NCI-H2196 treated with DMSO at 0.1 percent for 48 hours (cell line): Measurements from ENCODE around the gene GPAM.

Experiments
- DNase-seq: peaks from one replicate; lab custom pipeline; 2025; ENCODE audit not compliant: unreplicated experiment; lab: John Stamatoyannopoulos, UW

GPAM gene

DNA sequence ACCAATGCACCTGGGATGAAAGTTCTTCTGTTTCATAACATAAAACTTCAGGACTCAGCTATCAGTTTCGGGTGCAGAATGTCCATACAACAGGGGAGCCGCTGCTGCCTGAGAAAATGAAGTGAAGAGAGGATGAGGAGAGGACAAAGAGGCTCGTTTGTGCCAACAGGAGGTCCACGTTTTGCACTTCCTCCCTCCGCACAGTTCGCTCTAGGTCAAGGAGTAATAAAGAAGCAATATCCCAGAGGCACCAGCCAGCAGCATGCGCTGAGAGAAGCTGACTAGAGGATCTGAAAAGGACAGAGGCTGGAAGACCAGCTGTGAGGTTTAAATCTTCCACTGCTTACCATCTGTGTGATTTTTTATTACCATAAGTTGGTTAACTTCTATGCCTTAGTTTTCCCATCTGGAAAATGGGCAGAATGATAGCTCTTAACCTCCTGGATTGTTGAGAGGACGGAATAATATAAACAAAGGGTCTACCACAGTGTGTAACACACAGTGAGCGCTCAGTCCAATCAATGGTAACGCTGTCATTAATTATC is 709 bp downstream of the GPAM start:
- DNase-seq = no peak

DNA sequence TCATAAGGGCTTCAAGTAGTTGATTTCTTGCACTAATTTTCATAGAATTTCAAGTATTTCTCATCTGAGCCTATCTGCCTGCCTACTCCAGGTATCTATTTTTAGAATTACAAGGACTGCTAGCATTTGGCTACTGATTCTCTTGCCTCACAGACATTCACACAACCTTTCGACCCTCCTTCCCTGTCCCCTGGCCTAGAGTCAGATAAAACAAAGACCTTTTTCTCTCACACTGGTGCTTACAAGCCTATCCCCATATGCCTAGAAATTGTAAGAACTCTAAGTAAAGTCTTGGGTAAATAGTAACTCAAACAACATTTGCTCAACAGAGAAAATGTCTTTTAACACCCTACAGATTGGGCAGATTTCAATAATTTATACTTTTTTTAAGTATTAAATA is 6.3 kb downstream of the GPAM start:
- DNase-seq = no peak

DNA sequence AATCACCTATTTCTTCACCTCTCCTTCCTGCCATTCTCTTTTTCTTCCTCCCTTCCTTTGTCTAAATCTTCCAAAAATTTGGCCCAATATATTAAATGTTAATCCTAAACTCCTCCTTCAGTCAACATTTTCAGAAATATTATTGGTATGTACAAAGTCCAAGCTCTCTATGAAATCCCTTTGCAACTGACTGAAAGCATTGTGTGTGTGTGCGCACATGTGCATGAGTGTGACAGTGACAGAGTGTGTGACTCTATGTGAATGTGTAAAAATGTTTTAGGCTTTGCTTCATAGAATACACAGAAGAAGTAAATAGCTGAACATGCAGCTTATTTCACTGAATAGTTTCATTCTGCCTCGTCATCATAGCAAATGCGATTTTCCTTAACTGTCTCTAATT is 7.0 kb downstream of the GPAM start:
- no peak for DNase-seq

DNA sequence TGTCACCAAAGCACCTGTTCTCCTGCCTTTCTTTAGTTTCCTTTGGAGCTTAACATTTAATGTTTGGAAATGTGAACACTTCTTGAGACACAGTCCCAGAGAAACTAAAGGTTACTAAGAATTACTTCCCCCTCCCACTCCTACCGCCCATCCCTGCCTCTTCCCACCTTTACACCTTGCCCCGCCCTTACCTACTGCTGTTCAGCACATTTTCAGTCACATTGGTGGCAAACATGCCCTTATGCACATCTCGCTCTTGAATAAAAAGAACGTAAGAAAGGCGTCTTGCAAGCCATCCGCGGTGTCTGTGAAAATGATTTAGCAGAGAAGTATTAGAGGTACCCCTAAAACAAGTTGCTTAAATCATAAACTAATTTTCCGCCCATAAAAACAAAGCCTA is 8.2 kb downstream of the GPAM start:
- no peak for DNase-seq

GRCh38 chr10:112173206-112173605 is 10.4 kb downstream of the GPAM start:
- DNase-seq = no peak

DNA sequence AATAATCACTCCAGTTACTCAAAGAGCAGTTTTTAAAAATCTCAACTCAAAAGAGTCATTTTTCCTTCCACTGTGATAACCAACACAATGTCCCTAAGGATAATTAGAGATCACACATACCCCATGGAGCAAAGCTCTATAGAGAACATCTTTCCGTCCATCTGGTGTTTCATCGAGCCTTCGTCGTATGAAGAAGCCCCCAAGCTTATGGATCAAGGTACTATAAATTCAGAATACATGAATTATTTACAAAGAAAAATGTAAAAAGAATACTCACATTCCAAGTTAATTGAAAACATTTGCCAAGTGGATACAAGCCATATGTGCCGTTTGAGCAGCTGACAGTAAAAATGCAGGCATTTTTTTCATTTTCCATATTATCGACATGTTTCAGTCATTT is 14.8 kb downstream of the GPAM start:
- DNase-seq = no peak

DNA sequence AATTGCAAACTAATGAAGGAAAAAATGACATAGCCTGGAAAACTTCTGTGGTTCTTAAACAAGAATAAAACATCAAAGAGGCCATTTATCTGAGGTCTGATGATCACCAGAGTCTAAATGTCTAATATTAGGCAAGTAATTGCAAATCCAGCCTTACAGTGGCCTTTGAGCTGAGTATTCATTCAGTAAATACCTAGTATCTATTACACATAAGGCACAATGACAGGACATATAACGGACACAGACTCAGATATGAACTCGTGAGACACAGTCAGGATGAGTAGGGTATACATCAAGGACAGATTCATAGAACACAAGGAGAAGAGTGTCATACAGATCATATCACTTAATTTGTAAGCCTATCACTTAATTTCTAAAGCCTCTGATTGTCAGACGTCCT is 16.8 kb downstream of the GPAM start:
- DNase-seq = no peak

DNA sequence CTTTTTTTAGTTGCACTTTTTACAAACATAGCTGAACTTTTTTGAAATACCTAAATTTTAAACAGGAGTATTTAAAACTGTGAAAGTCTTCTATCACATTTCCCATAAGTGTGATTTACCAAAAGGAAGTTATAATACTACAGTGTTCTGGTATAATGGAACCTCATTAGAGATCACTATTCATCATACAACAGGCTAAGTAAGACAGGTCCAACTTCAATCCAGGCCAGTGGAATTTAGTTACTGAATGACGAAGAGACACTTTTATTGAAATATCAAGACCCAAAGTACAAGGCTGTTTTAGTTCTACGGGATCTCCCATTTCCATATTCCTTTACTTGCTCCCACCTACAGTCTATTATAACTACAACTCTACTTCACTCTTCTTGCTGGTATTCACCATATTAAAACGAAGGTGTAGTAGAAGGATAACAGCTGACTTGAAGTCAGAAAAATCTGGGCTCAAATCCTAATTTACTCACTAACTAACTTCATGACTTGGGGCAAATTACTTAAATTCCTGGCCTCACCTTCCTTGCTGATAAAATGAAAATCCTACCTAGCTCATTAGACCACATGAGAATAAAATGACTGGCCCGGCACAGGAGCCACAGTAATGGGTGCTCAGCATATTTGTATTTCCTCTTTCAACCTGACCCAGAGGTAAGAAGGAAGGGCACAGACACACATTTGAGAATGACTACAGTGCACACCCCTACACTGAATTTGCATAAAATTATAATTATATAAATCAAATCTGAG is 21.6 kb downstream of the GPAM start:
- DNase-seq = no peak

GRCh38 chr10:112160834-112161233 is 22.7 kb downstream of the GPAM start:
- DNase-seq = no peak

DNA sequence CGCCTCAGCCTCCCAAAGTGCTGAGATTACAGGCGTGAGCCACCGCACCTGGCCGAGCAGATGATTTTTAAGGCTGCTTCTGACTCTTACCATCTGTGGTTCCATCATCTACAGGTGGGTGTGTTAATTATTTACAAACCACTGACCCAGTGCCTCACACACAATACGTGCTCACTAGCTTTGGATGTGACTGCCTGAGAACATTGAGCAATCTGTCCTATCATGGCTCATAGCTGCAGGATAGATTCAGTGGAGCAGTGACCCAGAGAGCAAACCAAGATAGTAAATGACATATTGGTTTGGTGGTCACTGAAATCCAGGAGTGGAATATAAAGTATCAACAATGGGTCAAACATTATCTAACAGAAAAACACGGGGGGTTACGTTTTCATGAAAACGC is 24.1 kb downstream of the GPAM start:
- DNase-seq = no peak

- DNase-seq = no peak
Measured at GRCh38 chr10:112151524-112152039, 32.0 kb downstream of the GPAM start.

DNA sequence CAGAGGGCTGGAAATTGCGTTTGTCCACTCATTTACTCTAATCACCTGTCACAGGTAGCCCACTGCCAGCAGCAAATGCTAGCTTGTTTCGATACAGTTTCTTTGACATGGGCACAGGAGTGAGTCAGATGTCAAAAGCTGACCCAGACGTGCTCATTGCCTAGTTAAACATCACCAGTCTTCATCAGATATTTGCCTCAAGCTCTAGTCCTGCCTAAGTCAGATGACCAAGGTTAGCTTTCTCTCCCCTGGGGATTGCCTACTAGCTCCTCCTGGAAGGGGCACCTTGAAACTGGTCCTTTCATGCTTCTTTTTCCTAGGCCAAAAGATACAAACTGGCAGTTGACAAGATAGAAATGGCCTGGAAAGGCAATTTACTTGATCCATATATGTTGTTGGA is 35.2 kb downstream of the GPAM start:
- DNase-seq = no peak

GRCh38 chr10:112146799-112147198 is 36.8 kb downstream of the GPAM start:
- DNase-seq = no peak

DNA sequence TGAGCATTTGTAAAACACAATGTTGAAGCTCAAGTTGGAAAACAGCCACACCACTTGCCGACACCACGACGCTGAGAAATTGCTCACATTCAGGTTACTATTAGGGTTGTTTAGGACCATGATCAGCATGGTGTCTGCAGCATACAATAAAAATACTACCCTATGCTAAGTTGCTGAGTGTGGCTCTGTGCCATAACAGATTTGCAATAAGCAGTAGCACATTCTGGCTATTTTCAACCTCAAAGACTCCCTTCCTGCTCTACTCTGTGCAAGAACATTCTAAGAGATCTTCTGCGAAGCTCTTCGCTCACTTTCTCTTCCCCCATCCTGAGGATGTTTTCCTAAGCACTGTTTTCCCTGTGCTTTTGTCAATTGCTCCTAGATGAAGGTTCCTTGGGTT is 38.3 kb downstream of the GPAM start:
- no peak for DNase-seq

GRCh38 chr10:112143420-112143819 is 40.1 kb downstream of the GPAM start:
- DNase-seq = no peak

GRCh38 chr10:112141292-112141691 is 42.3 kb downstream of the GPAM start:
- DNase-seq = no peak

GRCh38 chr10:112140110-112140970 is 43.2 kb downstream of the GPAM start:
- DNase-seq = peak; percentile 24

DNA sequence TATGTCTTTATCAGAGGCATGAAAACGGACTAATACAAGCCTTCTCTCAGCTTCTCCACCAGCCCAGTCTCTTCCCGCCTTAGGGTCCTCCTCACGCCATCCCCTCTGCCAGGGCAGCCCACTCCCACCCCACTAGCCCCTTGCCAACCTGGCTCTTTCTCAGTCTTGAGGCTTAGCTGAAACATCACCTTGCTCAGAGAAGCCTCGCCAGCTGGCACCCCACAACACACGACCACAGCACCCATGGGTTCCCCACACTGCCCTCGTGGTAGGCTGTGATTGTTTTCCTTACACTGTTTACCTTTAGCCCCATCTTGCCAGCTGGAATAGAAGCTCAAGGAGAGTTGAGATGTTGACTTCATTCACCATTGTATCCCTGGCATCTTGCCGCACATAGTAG is 44.4 kb downstream of the GPAM start:
- no peak for DNase-seq

- peak; percentile 0 for DNase-seq
Measured at GRCh38 chr10:112137154-112137987, 46.2 kb downstream of the GPAM start.

DNA sequence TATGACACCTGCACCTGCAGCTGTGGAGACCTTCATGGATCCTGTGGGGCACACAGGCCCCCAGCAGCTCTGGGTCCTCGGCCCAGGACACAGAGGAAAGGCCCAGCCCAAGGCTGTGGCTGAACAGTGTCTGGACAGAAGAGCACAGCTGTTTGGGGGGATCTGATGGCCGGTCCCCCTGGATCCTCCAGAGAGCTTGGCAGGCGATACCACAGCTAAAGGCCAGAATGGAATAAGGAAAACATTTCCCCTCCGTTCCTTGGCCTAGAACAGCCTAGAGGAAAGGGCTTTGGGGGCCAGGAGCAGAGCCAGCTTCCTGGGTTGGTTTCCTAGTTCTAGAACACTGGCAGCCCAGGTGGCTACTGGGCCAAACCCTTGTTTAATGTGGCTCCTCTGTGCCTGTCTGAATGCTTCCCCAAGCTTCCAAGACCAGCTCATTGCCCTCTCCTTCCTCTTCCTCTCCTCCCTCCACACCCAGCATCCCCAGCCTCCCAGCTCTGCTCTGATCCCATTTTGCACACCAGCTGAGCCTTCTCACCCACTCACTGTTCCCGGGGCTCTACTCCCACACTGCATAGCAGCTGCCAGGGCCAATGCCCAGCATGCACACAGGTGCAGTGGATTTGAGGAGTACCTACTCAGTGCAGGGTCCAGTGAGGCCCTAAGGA is 46.9 kb downstream of the GPAM start:
- DNase-seq = no peak
